ENCODE measurements around the gene MACROD1.
"Not testable (repeated sequence)": the region's sequence is repeated elsewhere in the genome, so short reads cannot be mapped to it uniquely, and the experiment has no call there.

MACROD1 gene

DNA sequence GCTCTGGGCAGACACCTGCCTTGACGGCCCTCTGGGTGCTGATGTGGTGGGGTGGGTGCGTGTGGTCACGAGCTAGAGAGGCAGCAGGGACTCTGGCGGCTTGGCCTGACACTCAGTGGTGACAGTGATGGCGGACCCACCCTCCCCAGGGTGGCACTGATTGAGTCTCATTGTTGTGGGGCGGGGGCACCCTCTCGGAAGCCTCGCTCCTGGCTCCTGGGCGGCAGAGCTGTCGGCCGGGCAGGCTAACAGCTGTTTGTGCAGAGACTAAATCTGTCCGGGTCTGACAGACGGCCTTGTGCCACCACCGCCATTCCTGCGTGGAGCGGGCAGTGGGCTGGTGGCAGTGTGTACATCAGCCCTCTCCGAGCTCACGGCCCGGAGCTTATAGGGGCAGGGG is 114.6 kb downstream of the MACROD1 start:
- peaks cover under 1% of the 10 kb centered on the region for H3K27me3 ChIP-seq (replicated peaks; ENCODE audit: control insufficient read depth, insufficient read depth, low read length)

DNA sequence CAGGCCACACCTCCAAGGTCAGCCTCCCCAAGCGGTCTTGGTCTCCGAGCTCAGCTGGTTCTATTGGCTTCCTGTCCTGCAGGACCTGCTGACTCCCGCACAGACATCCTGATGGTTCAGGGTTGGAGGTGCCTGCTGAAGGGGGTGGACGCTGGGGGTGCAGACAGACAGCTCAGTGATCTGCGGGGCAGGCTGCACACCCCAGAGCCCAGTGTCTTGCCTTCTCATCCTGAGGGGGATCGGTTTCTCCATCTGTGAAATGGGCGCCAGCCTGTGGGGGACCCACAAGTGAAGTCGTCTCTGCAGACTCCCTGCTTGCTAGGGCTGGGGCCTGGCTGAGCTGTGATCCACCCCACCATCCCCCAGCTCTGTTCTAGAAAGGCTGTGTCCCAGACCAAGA is 116.4 kb downstream of the MACROD1 start:
- no peak for DNase-seq (ENCODE audit: low read depth)
- H3K36me3 ChIP-seq (ENCODE audit: control insufficient read depth, insufficient read depth, low read length, severe bottlenecking): no peaks in the 10 kb centered on the region

More for the DNA sequence above, 114.6 kb downstream of the MACROD1 start:
- DNase-seq (ENCODE audit: low read depth): no peak
- no peaks in the 10 kb centered on the region for H3K9me3 ChIP-seq (ENCODE audit: control insufficient read depth, low read length)
- no peaks in the 10 kb centered on the region for H3K4me1 ChIP-seq (ENCODE audit: control insufficient read depth, insufficient read depth, low read length)
- H3K4me3 ChIP-seq (ENCODE audit: low read length): no peak overlapping the region
- no peak overlapping the region for H3K9ac ChIP-seq (ENCODE audit: low read length)
- H3K36me3 ChIP-seq (ENCODE audit: control insufficient read depth, insufficient read depth, low read length, severe bottlenecking): no peaks in the 10 kb centered on the region

DNA sequence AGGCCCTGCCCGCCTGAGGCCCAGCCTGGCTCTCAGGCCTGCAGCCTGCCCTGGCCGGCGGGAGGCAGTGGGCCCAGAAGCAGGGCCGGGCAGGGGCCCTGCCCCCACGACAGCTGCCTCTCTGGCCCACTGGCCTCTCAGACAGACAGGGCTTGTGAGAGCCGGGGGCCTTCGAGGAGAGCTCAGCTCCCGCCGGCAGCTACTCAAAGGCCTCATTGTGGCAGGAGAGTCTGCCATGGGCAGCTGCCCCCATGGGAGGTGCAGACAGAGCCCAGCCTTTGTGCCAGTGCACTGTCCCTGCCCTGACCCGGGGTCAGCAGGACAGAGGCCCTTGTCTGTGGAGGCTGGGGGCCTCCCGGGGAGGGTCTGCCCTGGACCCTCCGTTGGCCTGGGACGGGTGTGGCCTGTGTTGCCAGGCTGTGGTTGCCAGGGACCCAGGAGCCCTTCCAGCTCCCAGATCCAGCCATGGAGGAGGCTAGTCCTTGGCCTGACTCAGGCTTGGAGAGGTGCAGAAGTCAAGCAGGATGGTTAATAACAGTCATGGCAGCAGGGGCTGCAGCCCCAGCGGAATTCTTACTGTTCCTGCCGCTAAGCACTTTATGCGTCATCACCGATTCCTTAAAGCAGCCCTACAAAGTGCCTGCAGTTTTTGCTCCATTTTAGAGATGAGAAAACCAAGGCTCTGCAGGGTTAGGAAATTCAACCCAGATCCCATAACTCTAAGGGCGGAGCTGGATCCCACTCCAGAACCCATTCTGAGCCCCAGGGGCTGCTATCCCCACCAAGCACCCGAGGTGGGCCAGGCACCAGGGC is 117.7 kb downstream of the MACROD1 start:
- Histone ChIP-seq H3K4me1 (ENCODE audit: control insufficient read depth, insufficient read depth, low read length) (no peaks in the 10 kb centered on the region), H3K36me3 (ENCODE audit: control insufficient read depth, insufficient read depth, low read length, severe bottlenecking) (no peaks in the 10 kb centered on the region), H3K9me3 (ENCODE audit: control insufficient read depth, low read length) (no peaks in the 10 kb centered on the region), H3K4me3 (ENCODE audit: low read length) (no peak overlapping the region), H3K9ac (ENCODE audit: low read length) (no peak overlapping the region), H3K27me3 (replicated peaks; ENCODE audit: control insufficient read depth, insufficient read depth, low read length) (peaks cover 9% of the 10 kb centered on the region)
- no peak for DNase-seq (ENCODE audit: low read depth)

More for the DNA sequence above, 116.4 kb downstream of the MACROD1 start:
- Histone ChIP-seq H3K4me1 (ENCODE audit: control insufficient read depth, insufficient read depth, low read length) (no peaks in the 10 kb centered on the region), H3K27me3 (replicated peaks; ENCODE audit: control insufficient read depth, insufficient read depth, low read length) (peaks cover 6% of the 10 kb centered on the region), H3K9me3 (ENCODE audit: control insufficient read depth, low read length) (no peaks in the 10 kb centered on the region), H3K9ac (ENCODE audit: low read length) (no peak overlapping the region), H3K4me3 (ENCODE audit: low read length) (no peak overlapping the region)

DNA sequence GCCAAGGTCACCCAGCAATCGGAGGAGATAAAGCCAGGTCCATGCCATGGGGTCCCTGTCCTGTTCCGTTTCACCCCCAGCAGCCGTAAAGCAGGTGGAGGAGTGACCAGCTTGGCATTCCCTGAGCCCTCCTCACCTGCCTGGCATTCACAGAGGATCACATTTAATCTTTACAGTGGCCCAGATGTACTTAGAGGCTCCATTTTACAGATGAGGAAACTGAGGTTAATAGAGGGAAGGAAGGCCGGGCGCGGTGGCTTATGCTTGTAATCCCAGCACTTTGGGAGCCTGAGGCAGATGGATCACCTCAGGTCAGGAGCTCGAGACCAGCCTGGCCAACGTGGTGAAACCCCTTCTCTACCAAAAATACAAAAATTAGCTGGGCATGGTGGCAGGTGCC is 118.5 kb downstream of the MACROD1 start:
- not testable (repeated sequence) for H3K9me3 ChIP-seq (ENCODE audit: control insufficient read depth, low read length); H3K4me1 ChIP-seq (ENCODE audit: control insufficient read depth, insufficient read depth, low read length); H3K9ac ChIP-seq (ENCODE audit: low read length); DNase-seq (ENCODE audit: low read depth); H3K27me3 ChIP-seq (replicated peaks; ENCODE audit: control insufficient read depth, insufficient read depth, low read length); H3K4me3 ChIP-seq (ENCODE audit: low read length); H3K36me3 ChIP-seq (ENCODE audit: control insufficient read depth, insufficient read depth, low read length, severe bottlenecking)

DNA sequence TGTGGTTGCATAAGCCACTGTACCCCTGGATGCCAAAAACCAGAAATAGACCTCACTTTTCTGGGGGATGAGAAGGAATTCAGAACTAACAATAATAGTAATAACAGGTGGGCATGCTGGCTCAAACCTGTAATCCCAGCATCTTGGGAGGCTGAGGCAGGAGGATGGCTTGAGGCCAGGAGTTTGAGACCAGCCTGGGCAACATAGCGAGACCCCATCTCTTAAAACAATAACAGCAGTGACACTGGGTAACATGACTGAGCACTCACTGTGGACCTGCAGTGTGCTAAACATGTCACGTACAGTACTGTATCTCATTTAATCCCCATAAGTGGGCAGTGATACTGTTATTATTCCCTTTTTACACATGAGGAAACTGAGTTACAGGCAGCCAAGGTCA is 120.2 kb downstream of the MACROD1 start:
- Histone ChIP-seq H3K9ac (ENCODE audit: low read length) (no peak overlapping the region), H3K4me1 (ENCODE audit: control insufficient read depth, insufficient read depth, low read length) (no peaks in the 10 kb centered on the region), H3K27me3 (replicated peaks; ENCODE audit: control insufficient read depth, insufficient read depth, low read length) (peaks cover 13% of the 10 kb centered on the region), H3K36me3 (ENCODE audit: control insufficient read depth, insufficient read depth, low read length, severe bottlenecking) (no peaks in the 10 kb centered on the region), H3K9me3 (ENCODE audit: control insufficient read depth, low read length) (no peaks in the 10 kb centered on the region), H3K4me3 (ENCODE audit: low read length) (no peak overlapping the region)
- no peak for DNase-seq (ENCODE audit: low read depth)

DNA sequence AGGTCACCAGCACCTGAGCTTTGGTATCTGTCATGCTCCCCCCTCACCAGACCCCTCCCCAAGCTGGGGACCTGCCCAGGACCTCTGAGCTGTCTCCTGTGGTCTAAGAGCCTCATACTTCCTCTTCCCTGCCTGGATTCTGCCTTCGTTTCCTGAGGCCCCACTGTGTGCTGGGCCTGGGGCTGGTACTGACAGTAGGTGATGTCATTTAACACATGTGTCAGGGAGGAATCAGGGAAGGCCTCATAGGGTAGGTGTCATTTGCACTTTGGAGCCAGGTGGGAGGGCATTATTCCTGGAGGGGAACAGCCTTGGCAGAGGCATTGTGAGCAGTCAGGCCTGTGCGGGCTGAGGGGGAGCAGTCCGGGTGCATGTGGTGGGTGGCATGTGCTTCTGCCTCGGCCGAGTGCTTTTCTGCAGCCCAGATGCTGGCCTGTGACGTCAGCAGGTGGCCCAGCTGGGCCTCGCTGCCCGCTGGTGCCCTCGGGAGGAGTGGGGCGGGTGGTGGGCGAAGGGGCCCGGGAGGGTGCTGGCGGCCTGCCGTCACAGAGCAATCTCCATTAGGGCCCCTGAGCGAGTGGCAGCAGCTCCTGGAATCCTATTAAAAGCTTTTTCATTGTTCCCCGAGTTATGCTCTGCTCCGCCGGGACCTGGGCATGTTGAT is 121.1 kb downstream of the MACROD1 start:
- Histone ChIP-seq H3K36me3 (ENCODE audit: control insufficient read depth, insufficient read depth, low read length, severe bottlenecking) (no peaks in the 10 kb centered on the region), H3K9ac (ENCODE audit: low read length) (no peak overlapping the region), H3K9me3 (ENCODE audit: control insufficient read depth, low read length) (no peaks in the 10 kb centered on the region), H3K4me3 (ENCODE audit: low read length) (no peak overlapping the region), H3K27me3 (replicated peaks; ENCODE audit: control insufficient read depth, insufficient read depth, low read length) (peaks cover 13% of the 10 kb centered on the region), H3K4me1 (ENCODE audit: control insufficient read depth, insufficient read depth, low read length) (no peaks in the 10 kb centered on the region)
- DNase-seq (ENCODE audit: low read depth): no peak

DNA sequence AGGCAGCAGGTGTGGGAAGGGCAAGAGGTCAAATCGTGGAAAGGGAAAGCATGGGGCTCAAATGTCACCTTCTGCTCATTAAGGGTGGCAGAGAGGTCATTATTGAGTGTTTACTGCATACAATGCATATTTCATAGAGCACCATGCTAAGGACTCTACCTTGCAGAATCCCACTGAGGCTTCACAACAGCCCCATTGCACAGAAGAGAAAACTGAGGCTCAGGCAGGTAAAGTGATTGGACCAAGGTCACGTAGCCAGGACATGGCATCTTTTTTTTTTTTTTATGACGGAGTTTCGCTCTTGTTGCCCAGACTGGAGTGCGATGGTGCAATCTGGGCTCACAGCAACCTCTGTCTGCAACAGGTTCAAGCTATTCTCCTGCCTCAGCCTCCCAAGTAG is 122.4 kb downstream of the MACROD1 start:
- Histone ChIP-seq H3K9ac (ENCODE audit: low read length) (no peak overlapping the region), H3K4me3 (ENCODE audit: low read length) (no peak overlapping the region), H3K36me3 (ENCODE audit: control insufficient read depth, insufficient read depth, low read length, severe bottlenecking) (no peaks in the 10 kb centered on the region), H3K9me3 (ENCODE audit: control insufficient read depth, low read length) (no peaks in the 10 kb centered on the region), H3K27me3 (replicated peaks; ENCODE audit: control insufficient read depth, insufficient read depth, low read length) (peaks cover 13% of the 10 kb centered on the region), H3K4me1 (ENCODE audit: control insufficient read depth, insufficient read depth, low read length) (no peaks in the 10 kb centered on the region)
- DNase-seq (ENCODE audit: low read depth): no peak

DNA sequence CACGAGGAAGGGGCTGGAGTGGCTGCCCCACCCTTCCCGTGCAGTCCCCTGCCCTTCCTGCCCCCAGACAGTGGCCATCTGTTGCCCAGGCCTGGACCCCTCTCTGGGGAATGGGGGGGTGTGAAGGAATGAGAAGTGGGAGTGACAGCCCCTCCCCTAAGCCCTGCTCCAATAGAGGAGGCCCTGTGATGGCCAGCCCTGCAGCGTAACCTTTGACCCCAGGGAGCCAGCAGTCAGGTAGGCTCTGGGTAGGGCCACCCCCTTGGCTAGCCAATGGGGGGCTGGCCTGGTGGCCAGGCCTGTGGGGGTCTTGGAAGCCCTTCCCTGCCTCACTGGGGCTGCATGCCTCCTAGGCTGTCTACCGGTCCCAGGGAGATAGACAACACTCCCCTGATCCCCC is 123.6 kb downstream of the MACROD1 start:
- no peak for DNase-seq (ENCODE audit: low read depth)
- no peaks in the 10 kb centered on the region for H3K36me3 ChIP-seq (ENCODE audit: control insufficient read depth, insufficient read depth, low read length, severe bottlenecking)
- no peaks in the 10 kb centered on the region for H3K4me1 ChIP-seq (ENCODE audit: control insufficient read depth, insufficient read depth, low read length)
- no peak overlapping the region for H3K9ac ChIP-seq (ENCODE audit: low read length)
- no peaks in the 10 kb centered on the region for H3K9me3 ChIP-seq (ENCODE audit: control insufficient read depth, low read length)
- H3K4me3 ChIP-seq (ENCODE audit: low read length): no peak overlapping the region
- peaks cover 13% of the 10 kb centered on the region for H3K27me3 ChIP-seq (replicated peaks; ENCODE audit: control insufficient read depth, insufficient read depth, low read length)

DNA sequence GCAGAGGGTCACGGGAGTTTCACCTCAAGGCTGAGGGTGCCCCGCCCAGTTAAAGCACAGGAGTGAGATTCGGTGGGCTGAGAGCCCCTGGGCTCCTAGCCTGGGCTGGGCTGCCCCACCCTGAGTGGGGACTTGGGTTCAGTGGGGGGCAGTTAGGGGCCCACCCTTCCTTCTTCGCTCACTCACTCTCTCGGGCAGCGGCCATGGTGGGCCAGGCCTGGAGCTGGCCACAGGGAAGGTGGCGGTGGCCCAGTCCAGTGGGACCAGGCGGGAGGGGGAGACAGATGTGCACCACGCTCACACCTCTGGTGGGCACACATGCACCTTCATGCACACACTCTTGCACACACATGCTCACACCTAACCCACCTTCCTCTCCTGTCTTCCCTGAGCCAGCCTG is 124.1 kb downstream of the MACROD1 start:
- H3K4me3 ChIP-seq (ENCODE audit: low read length): no peak overlapping the region
- no peak for DNase-seq (ENCODE audit: low read depth)
- no peak overlapping the region for H3K9ac ChIP-seq (ENCODE audit: low read length)
- H3K27me3 ChIP-seq (replicated peaks; ENCODE audit: control insufficient read depth, insufficient read depth, low read length): peaks cover 13% of the 10 kb centered on the region
- H3K36me3 ChIP-seq (ENCODE audit: control insufficient read depth, insufficient read depth, low read length, severe bottlenecking): no peaks in the 10 kb centered on the region
- H3K4me1 ChIP-seq (ENCODE audit: control insufficient read depth, insufficient read depth, low read length): no peaks in the 10 kb centered on the region
- H3K9me3 ChIP-seq (ENCODE audit: control insufficient read depth, low read length): no peaks in the 10 kb centered on the region

DNA sequence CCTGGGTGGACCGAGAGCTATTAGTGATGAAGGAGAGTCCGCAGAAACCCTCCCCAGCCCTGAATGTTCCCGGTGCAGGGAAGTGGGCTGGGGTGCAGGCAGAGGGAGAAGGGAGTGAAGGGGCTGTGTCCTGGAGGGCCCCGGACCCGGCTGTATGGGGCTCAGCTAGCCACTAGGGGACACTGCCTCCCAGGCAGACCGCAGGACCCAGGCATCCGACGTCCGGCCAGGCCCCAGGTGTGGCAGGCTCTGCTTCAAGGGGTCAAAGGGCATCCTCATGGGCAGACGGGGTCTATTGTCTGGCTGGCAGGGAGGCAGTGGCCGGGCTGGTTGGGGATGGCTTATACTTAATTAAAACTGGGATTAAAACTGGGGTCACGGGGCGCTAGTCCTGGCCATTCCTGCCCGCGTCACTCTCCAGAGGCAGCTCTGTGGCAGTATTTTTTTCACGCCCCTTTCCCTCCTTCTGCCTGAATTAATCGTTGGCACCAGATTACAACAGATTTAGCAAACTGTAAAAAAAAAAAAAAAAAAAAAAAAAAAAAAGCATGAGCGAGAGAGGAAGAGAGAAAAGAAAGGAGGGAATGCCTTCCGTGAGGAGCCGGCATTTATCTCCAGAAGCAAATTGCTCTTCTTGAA is 125.1 kb downstream of the MACROD1 start:
- no peak overlapping the region for H3K4me3 ChIP-seq (ENCODE audit: low read length)
- H3K9ac ChIP-seq (ENCODE audit: low read length): no peak overlapping the region
- DNase-seq (ENCODE audit: low read depth): no peak
- H3K4me1 ChIP-seq (ENCODE audit: control insufficient read depth, insufficient read depth, low read length): no peaks in the 10 kb centered on the region
- H3K27me3 ChIP-seq (replicated peaks; ENCODE audit: control insufficient read depth, insufficient read depth, low read length): peaks cover 11% of the 10 kb centered on the region
- no peaks in the 10 kb centered on the region for H3K9me3 ChIP-seq (ENCODE audit: control insufficient read depth, low read length)
- H3K36me3 ChIP-seq (ENCODE audit: control insufficient read depth, insufficient read depth, low read length, severe bottlenecking): no peaks in the 10 kb centered on the region

DNA sequence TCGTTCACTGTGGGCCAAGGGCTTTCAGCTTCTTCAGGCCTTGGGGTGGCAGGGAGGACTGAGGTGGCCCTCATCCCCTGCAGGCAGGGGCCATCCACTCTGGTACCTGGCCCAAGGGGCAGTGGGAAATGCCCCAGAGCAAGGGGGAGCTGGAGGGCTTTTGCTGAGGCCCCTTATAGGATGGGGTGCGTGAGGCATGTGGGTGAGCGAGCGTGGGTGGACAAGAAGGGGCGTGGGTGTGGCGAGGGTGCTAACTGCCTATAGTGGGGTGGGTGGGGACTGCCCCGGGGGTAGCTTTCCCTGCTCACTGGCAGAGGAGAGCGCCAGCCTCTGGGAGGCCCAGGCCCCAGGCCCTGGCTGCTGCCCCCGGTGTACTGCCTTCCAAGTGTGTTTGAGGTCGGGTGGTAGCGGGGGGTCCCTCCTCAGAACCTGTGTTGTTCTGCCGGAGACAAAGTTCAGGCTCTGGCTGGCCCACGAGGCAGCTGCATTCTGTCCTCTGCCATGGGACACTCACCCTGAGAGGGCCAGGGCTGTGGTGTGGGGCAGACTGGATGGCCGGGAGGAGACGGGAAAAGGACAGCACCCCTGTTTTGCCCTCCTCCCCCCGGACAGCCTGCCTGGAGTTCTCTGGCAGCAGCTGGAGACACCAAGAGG is 126.8 kb downstream of the MACROD1 start:
- Histone ChIP-seq H3K4me3 (ENCODE audit: low read length) (no peak overlapping the region), H3K9ac (ENCODE audit: low read length) (no peak overlapping the region), H3K27me3 (replicated peaks; ENCODE audit: control insufficient read depth, insufficient read depth, low read length) (peaks cover 15% of the 10 kb centered on the region), H3K9me3 (ENCODE audit: control insufficient read depth, low read length) (no peaks in the 10 kb centered on the region), H3K36me3 (ENCODE audit: control insufficient read depth, insufficient read depth, low read length, severe bottlenecking) (no peaks in the 10 kb centered on the region), H3K4me1 (ENCODE audit: control insufficient read depth, insufficient read depth, low read length) (no peaks in the 10 kb centered on the region)
- no peak for DNase-seq (ENCODE audit: low read depth)

Data from adipocyte (in vitro differentiated cells).